Measurements from ENCODE around the gene UTF1.

Gene UTF1

GRCh38 chr10:133279326-133280226 lies 49.6 kb downstream of the UTF1 start:
- no peak for DNase-seq

- DNase-seq = no peak
Measured at GRCh38 chr10:133280391-133281059, 50.5 kb downstream of the UTF1 start.

GRCh38 chr10:133281084-133281483 lies 51.1 kb downstream of the UTF1 start:
- no peak for DNase-seq
